IMR-90 (cell line): ENCODE results near the gene KRT78. TPM values are rescaled to one million over a fixed set of nuclear protein-coding genes. Genes with fewer than 3 reads are reported as not detected.

Experiments
- ATAC-seq: fragments of 200-7000 bp; cut with Tn5 transposase; 2 replicates; pipeline ENCODE4 v1.9.1; 2020; ENCODE audit warnings: low read depth, mild to moderate bottlenecking, moderate library complexity
- BruUV-seq: library from RNA; stranded (reverse); fragments of 400-500 nt; replicated peaks from 2 replicates; lab custom pipeline; 2021; lab: Mats Ljungman, UMichigan
- CTCF ChIA-PET: fragments of 300-600 bp; formaldehyde crosslinking; extraction: SDS; loops from one replicate; lab custom pipeline; 2021; ENCODE audit warnings: antibody characterized with exemption; lab: Yijun Ruan, JAX
- POLR2A ChIA-PET: fragments of 300-600 bp; sonication (Branson Sonifier 250); formaldehyde crosslinking; loops from one replicate; lab custom pipeline; 2022; ENCODE audit warnings: antibody characterized with exemption; ENCODE audit not compliant: unreplicated experiment; lab: Charles Lee
- DNase-seq: peaks from one replicate; pipeline ENCODE4 v3.0.0; 2013
- H2AFZ ChIP-seq: replicated peaks from 2 replicates; pipeline ENCODE3; 2013; ENCODE audit warnings: low read length, mild to moderate bottlenecking; ENCODE audit not compliant: poor library complexity
- H2AK5ac ChIP-seq: 2 replicates; pipeline ENCODE4 v1.6.1; 2013; ENCODE audit warnings: low read depth, low read length, inconsistent platforms
- H2AK9ac ChIP-seq: replicated peaks from 2 replicates; pipeline ENCODE3; 2013; ENCODE audit warnings: mild to moderate bottlenecking, low read depth, low read length, moderate library complexity; ENCODE audit not compliant: poor library complexity
- H2BK120ac ChIP-seq: 2 replicates; pipeline ENCODE4 v1.6.1; 2013; ENCODE audit warnings: low read depth, low read length, inconsistent platforms
- H2BK15ac ChIP-seq: 3 replicates; pipeline ENCODE4 v1.6.1; 2013; ENCODE audit warnings: low read depth, low read length, inconsistent platforms
- H2BK20ac ChIP-seq: 2 replicates; pipeline ENCODE4 v1.6.1; 2013; ENCODE audit warnings: low read depth, mild to moderate bottlenecking, inconsistent platforms, low read length, moderate library complexity
- H2BK5ac ChIP-seq: 2 replicates; pipeline ENCODE4 v1.6.1; 2013; ENCODE audit warnings: mild to moderate bottlenecking, low read depth, low read length, inconsistent platforms; ENCODE audit not compliant: poor library complexity, severe bottlenecking
- H3K14ac ChIP-seq: replicated peaks from 2 replicates; pipeline ENCODE4 v1.6.1; 2013; ENCODE audit warnings: low read depth, low read length, inconsistent platforms
- H3K18ac ChIP-seq: 2 replicates; pipeline ENCODE4 v1.6.1; 2013; ENCODE audit warnings: low read depth, low read length, control low read depth
- H3K23ac ChIP-seq: 2 replicates; pipeline ENCODE4 v1.6.1; 2013; ENCODE audit warnings: low read depth, low read length, inconsistent platforms
- H3K27ac ChIP-seq: 2 replicates; pipeline ENCODE4 v1.5.1; 2013; ENCODE audit warnings: mild to moderate bottlenecking, control low read depth, low read length; ENCODE audit not compliant: insufficient read depth
- H3K27me3 ChIP-seq: 2 replicates; pipeline ENCODE4 v1.6.1; 2013; ENCODE audit warnings: low read length; ENCODE audit not compliant: control insufficient read depth, insufficient read depth
- H3K36me3 ChIP-seq: 2 replicates; pipeline ENCODE4 v1.6.1; 2013; ENCODE audit warnings: low read length, mixed read lengths; ENCODE audit not compliant: control insufficient read depth, insufficient read depth
- H3K4ac ChIP-seq: 2 replicates; pipeline ENCODE4 v1.6.1; 2013; ENCODE audit warnings: low read depth, low read length, inconsistent platforms
- H3K4me1 ChIP-seq: 2 replicates; pipeline ENCODE4 v1.6.1; 2013; ENCODE audit warnings: low read length, mixed read lengths; ENCODE audit not compliant: control insufficient read depth, insufficient read depth
- H3K4me2 ChIP-seq: 2 replicates; pipeline ENCODE4 v1.6.1; 2013; ENCODE audit warnings: low read depth, mild to moderate bottlenecking, control low read depth, low read length, moderate library complexity
- H3K4me3 ChIP-seq: 2 replicates; pipeline ENCODE4 v1.5.1; 2013; ENCODE audit warnings: low read depth, mild to moderate bottlenecking, control low read depth, low read length, moderate library complexity; ENCODE audit not compliant: insufficient read depth
- H3K56ac ChIP-seq: 2 replicates; pipeline ENCODE4 v1.6.1; 2013; ENCODE audit warnings: low read length, inconsistent platforms; ENCODE audit not compliant: insufficient read depth; ENCODE audit errors: extremely low read depth
- H3K79me1 ChIP-seq, 2 experiments: 2 replicates each; pipeline ENCODE4 v1.6.1; 2013; ENCODE audit warnings: low read length in 2 of 2, inconsistent platforms in 1 of 2, low read depth in 1 of 2
- H3K9ac ChIP-seq: 2 replicates; pipeline ENCODE4 v1.6.1; 2013; ENCODE audit warnings: low read depth, low read length, control low read depth
- H3K9me1 ChIP-seq: 2 replicates; pipeline ENCODE4 v1.6.1; 2013; ENCODE audit warnings: low read length, inconsistent platforms; ENCODE audit not compliant: insufficient read depth
- H3K9me3 ChIP-seq: 2 replicates; pipeline ENCODE4 v1.6.1; 2013; ENCODE audit warnings: low read length; ENCODE audit not compliant: control insufficient read depth, insufficient read depth
- H4K20me1 ChIP-seq: 2 replicates; pipeline ENCODE4 v1.6.1; 2013; ENCODE audit warnings: low read length, inconsistent platforms; ENCODE audit not compliant: insufficient read depth
- H4K5ac ChIP-seq: 2 replicates; pipeline ENCODE4 v1.6.1; 2013; ENCODE audit warnings: mild to moderate bottlenecking, low read depth, low read length, control low read depth
- H4K8ac ChIP-seq, 2 experiments: 2 replicates each; pipeline ENCODE4 v1.6.1; 2013; ENCODE audit warnings: low read depth in 2 of 2, low read length in 2 of 2, control low read depth in 1 of 2, inconsistent platforms in 1 of 2
- H4K91ac ChIP-seq: 2 replicates; pipeline ENCODE4 v1.6.1; 2013; ENCODE audit warnings: low read depth, low read length, inconsistent platforms; ENCODE audit not compliant: insufficient read depth
- RAD21 ChIP-seq: IDR thresholded peaks from 2 replicates; pipeline ENCODE4 v1.6.1; 2012; ENCODE audit warnings: low read length, improper control_type of control experiment
- whole genome bisulfite sequencing, 2 experiments: methylation state at CpG; one replicate each; pipeline versions ENCODE4 v1.1.5 to v1.1.7; 2013; ENCODE audit warnings: missing lambda C conversion rate in 2 of 2; ENCODE audit not compliant: insufficient read length in 1 of 2; ENCODE audit errors: extremely low coverage in 2 of 2; 5-methylcytosine and 5-hydroxymethylcytosine counted together
- dilution Hi-C: fragments of 300-500 bp; cut with HindIII; formaldehyde crosslinking; loops from one replicate; pipeline ENCODE4 v1.14.3; 2018; ENCODE audit warnings: low sequenced_read_pairs; ENCODE audit not compliant: unreplicated experiment
- in situ Hi-C: fragments of 300-500 bp; cut with MboI; formaldehyde crosslinking; loops from 3 replicates; pipeline ENCODE4 v1.14.3; 2019; ENCODE audit warnings: low sequenced_read_pairs, inconsistent platforms, mixed read lengths
- intact Hi-C: fragments of 100-400 bp; cut with micrococcal nuclease; formaldehyde crosslinking; loops from 2 replicates; pipeline ENCODE4 v1.10.0; 2022
- polyA plus RNA-seq, 3 experiments: library from polyadenylated mRNA; depleted of rRNA; stranded (reverse); fragments of >200 nt; gene quantifications; 2 replicates each; pipeline ENCODE4 v1.2.3, GENCODE V29; 2012; ENCODE audit warnings: low replicate concordance in 1 of 3
- total RNA-seq: library from RNA; depleted of rRNA; stranded (reverse); fragments of >200 nt; gene quantifications from 2 replicates; pipeline ENCODE4 v1.2.3, GENCODE V29; 2012

KRT78 gene
- total and polyA plus RNA-seq, 2 of the 4 experiments (the other 2 are of a cell fraction): not detected

DNA sequence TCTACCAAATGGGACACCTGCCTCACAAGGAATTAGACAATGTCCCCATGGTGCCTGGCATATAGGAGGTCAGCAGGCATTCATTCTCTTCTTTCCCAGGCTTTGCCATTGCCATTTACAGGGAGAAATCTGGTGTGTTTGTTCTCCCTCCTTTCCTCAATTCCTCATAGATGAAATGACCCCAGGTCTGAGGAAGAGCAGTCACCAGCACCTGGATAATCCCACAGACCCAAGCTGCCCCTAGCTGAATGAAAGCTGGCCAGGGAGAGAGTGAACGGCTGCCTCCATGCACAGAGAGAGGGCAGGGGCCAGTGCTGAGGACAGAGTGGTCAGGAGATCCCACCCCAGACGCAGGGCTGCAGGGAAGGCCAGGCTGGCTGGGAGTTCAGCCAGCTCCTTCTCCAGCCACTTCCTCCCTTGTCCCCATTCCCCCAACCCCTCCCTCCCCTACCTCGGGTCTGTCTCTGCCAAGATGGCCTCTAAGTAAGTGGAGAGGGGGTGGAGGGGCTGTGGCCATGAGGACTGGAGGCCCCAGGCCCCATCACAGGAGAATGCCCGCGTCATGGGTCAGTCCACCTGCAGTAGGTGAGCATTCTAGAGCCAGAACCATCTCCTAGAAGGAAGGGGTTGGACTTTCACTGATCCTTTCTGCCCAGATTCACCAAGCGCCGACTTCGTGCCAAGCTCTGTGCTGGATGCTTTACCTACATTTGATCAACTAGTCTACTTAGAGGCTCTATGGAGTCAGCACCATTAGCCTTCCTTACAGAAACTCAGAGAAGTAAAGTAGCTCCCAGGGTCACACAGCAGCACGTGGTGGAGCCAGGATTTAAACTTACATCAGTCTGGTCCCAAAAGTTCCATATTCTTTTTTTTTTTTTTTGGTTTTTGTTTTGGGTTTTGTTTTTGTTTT is 32.9 kb downstream of the KRT78 start:
- Histone ChIP-seq H4K8ac (no peak overlapping the region), H3K9me3 (no peaks in the 10 kb centered on the region), H3K4me1 (peaks cover 6% of the 10 kb centered on the region), H3K14ac (no peak overlapping the region), H3K9me1 (no peaks in the 10 kb centered on the region), H3K79me1 (no peaks in the 10 kb centered on the region), H2BK120ac (peak overlapping the region; percentile 44; the same call in 1 of the 2 replicates), H3K36me3 (no peaks in the 10 kb centered on the region), H4K5ac (no peak overlapping the region), H3K9ac (no peak overlapping the region), H2AK9ac (no peak overlapping the region), H2BK15ac (no peak overlapping the region), H3K4me3 (no peak overlapping the region), H3K4ac (peak overlapping the region; percentile 9; the same call in 1 of the 2 replicates), H2AFZ (no peak overlapping the region), H4K20me1 (no peaks in the 10 kb centered on the region; the same call in 1 of the 2 replicates), H3K18ac (no peak overlapping the region), H2BK20ac (no peak overlapping the region; the same call in 1 of the 2 replicates), H3K27me3 (peaks cover 48% of the 10 kb centered on the region), H3K27ac (no peak overlapping the region), H3K56ac (no peak overlapping the region), H2BK5ac (no peak overlapping the region), H3K4me2 (no peak overlapping the region), H3K23ac (no peak overlapping the region), H2AK5ac (no peak overlapping the region), H4K91ac (no peak overlapping the region; the same call in 1 of the 2 replicates)
- in situ Hi-C loops: no loop called here
- no TSS peak for BruUV-seq
- ChIA-PET CTCF (no interaction called here), POLR2A (no interaction called here)
- no CpG with 5 or more reads among the region's 9 CpGs for WGBS, 2 experiments
- no peak for TF ChIP-seq RAD21
- ATAC-seq (no peak), DNase-seq (no peak)
- intact Hi-C loops: no loop called here
- dilution Hi-C loops: no loop called here
